Ammon's horn (tissue), 1 donor: ENCODE results near the gene PRIM1.
"Not testable (repeated sequence)": the region's sequence is repeated elsewhere in the genome, so short reads cannot be mapped to it uniquely, and the experiment has no call there.

ENCODE experiments used
- DNase-seq: peaks from one replicate; pipeline ENCODE4 v3.0.0-alpha.2; 2016; ENCODE audit warnings: low spot score

PRIM1 gene

DNA sequence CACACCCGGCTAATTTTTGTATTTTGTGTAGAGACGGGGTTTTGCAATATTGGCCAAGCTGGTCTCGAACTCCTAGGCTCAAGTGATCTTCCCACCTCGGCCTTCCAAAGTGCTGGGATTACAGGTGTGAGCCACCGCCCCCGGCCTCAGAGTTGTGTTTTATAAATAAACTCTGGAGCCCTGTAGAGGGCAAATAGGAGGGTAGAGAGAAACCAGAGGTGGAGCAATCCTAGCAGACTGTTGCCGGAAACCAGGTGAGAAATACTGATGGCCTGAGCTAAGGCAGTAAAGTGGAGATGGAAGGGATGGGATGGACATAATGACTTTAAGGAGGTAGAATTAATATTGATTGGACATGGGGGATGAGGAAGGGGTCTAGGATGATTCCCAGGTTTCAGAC is 8.3 kb upstream of the PRIM1 start:
- no peak for DNase-seq

DNA sequence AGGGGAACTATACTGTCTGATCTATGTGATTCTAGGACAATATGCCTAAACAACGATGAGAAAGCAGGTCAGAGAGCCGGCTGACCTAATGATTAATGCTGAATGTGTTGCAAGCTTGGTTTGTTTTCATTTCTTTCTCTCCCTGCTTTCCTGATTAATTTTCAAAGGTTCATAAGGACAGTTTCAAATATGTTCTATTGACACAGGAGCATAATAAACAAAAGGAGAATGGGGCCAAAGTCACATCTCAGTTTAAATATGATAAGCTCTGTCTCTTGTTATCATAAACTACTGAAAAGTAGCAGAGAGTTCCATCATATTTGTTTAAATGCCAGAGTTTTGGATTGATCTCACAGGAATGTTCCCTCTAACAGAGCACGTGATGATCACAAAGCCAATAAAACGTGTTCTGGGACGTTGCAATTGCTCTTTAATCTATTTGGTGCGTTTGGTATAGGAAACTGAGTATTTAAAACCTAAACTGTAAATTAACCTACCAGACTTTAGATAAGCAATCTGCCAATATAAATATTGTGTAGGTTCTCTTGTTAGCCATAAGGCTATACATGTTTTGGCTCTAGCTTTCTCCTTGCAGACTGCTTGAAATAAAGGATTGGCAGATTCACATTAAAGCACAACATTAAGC is 7.3 kb upstream of the PRIM1 start:
- no peak for DNase-seq

DNA sequence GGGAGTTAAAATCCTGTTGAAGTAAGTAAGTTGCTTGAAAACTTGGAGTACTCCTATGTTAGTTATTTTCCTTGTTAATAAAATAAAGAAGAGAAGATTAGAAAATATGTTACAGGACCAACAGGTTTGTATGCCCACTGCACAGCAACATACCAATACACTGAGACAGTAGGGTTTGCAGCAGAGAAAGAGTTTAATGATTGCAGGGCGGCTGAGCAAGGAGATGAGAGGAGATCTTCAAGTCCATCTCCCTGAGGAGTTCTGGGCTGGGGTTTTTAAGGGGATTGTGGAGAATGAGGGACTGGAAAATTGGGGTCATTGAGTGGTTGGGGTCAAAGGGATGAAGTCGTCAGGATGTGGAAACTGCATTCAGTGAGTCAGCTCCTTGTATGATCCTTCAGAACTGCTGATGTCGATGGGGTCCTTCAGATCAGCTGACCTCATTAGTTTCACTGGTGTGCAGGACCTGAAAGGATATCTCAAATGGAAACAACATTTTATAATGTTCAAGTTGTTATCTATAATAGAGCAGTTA is 6.7 kb upstream of the PRIM1 start:
- DNase-seq: no peak

DNA sequence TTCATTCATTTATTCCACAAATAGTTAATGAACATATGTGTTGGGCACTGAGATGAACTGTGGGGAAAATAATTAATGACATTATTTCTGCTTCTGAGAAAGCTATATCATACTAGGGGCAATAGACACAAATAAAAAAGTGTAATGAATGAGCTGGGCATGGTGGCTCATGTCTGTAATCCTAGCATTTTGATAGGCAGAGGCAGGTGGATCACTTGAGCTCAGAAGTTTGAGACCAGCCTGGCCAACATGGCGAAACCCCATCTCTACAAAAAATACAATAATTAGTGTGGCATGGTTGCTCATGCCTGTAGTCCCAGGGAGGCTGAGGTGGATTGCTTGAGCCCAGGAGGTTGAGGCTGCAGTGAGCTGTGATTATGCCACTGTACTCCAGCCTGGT is 5.8 kb upstream of the PRIM1 start:
- not testable (repeated sequence) for DNase-seq

DNA sequence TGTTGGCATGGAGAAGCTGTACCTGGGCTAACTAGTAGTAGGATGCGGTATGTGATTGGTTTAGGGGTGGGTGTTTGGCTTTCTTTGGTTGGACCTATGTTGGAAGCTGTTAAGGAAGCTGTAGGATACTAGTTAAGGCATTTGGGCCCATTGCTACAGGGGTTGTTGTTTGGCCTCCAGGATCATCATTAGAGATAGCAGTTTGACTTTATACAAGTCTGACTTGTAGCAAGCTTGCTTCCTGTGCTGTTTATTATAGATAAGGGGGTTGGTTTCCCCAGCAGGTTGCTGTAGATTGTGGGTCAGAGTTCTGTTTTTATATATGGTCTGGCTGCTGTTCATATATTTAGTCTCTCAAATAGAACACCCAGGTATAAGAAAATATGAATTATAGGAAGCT is 1.4 kb upstream of the PRIM1 start:
- DNase-seq: no peak

DNA sequence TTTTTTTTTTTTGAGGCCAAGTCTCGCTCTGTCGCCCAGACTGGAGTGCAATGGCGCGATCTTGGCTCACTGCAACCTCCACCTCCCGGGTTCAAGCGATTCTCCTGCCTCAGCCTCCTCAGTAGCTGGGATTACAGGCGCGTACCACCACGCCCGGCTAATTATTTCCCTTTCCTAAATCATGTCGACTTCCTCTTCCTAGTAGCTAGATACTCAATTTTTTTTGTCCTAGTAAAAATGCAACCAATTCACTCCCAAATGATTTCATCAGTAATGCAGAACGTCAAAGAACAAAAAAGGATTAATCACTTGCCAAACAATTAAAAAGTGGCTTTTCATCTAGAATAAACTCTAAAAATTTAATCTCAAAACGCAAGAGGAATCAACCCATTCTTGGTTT is 1.5 kb downstream of the PRIM1 start:
- DNase-seq: not testable (repeated sequence)

DNA sequence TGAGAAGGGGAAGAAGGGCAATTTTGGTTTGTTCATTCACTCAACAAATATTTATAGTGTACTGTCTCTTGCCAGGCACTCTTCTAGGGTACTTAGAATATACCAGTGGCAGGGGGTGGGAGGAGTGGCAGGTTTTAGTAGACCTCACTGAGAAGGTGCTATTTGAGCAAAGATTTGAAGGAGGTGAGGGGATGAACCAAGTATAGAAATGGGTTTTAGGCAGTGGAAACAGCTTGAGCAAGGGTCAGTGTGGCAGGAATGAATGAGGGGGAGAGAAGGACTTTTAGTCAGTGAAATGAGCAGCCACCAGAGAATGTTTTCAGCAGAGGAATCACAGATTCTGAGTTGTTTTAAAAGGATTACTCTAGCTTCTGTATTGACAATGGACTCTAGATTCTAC is 2.3 kb downstream of the PRIM1 start:
- no peak for DNase-seq

DNA sequence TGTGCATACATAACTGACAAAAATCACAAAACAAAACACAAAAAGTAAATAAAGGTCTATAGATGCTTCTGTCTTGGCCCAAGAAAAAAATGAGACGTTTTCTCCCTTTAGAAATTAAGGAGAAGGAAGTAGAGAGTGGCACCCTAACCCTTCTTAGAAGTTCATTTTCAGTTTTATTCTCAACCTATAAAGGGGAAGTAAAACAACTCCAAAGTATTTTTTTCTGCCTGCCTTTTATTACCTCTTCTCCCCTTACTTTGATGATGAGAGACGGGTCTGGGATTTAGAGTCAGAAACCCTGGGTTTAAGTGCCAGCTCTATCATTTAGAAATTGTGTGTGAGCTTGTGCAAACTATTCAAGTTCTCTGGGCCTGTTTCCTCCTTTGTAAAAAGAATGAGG is 2.8 kb downstream of the PRIM1 start:
- no peak for DNase-seq

DNA sequence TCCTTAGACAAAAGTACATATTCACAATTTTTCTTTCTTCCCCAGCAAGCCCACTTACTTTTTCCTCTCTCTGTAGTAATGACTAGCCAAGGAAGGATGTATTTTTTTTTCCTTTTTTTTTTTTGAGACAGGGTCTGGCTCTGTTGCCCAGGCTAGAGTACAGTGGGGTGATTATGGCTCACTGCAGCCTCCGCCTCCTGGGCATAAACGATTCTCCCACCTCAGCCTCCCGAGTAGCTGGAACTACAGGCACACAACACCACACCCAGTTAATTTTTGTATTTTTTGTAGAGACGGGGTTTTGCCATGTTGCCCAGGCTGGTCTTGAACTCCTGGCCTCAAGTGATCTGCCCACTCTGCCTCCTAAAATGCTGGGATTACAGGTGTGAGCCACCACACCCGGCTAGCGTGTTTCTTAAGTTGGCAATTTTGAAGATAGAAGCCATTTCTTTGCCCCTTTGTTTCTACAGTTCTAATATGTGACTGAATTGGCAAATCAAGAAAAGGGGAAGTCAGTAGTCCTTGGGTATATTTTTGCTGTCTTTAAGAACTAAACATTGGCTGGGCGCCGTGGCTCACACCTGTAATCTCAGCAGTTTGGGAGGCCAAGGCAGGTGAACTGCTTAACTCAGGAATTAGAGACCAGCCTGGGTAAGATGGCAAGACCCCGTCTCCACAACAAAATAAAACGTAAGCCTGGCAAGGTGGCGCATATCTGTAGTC is 23.8 kb downstream of the PRIM1 start:
- no peak for DNase-seq

DNA sequence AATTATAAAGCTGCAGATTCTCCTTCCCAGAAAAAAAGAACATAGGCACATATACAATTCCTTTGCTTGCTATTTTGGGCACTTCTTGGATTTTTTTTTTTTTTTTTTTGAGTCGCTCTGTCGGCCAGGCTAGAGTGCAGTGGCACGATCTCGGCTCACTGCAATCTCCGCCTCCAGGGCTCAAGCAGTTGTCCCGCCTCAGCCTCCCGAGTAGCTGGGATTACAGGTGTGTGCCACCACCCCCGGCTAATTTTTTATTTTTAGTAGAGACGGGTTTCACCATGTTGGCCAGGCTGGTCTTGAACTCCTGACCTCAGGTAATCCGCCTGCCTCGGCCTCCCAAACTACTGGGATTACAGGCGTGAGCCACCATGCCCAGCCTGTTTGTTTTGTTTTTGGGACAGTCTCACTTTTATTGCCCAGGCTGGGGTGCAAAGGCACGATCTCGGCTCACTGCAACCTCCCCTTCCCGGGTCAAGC is 25.9 kb downstream of the PRIM1 start:
- not testable (repeated sequence) for DNase-seq

DNA sequence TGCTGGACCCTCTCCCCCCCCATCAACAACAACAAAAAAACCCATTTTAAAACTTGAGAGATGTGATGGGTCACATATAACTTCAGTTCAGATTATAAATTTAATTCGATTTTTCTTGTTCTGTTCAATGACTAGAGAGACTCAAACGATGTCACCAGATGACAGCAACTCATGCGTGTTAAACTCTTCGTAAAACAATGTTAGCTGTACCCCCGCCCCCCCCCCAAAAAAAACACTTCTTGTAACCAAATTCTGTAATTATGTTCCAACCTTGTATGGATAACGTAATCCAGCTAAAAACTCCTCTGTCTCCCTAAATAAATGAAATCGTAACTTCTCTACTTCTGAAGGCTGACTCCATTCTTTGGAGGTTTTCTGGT is 26.4 kb downstream of the PRIM1 start:
- no peak for DNase-seq

DNA sequence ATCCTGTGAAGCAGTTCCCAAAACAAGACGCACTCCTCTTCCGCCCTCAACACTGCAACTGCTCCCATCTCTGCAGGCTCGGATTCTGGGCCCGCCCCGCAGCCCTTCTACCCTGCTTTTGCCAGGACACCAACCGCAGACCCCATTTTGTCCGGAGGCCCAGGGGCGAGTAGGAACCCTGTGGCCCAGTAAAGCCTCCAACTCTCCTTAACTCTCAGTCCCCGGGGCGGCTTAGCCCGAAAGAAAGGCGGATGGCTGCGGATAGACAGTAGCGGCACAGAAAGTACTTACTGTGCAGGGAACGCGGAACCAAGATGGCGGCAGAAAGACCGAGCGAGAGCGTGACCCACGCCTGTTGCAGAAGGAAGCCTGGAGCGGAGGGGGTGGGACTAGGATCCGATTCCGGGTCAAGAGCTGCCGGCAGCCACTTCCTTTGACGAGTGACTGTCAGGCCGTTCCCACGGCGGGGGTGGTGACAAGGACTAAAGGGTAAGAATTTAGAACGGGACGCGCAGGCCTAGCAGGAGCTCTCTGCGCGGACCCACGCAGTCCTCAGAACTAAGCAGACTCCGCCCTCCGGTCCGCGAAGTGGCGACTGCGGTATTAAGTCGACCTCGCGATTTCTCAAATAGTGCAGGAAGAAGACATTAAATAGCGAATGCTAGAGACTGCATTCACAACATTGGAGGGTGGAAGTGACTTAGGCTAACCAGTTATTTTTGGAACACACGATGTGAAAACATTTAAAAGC is 27.0 kb downstream of the PRIM1 start, which contains the start of gene NACA:
NACA (minus strand) TSS at position 328 of the 751 bp plus-strand sequence. CDS start 778 bp downstream, outside the sequence.
- DNase-seq: peak; percentile 99

DNA sequence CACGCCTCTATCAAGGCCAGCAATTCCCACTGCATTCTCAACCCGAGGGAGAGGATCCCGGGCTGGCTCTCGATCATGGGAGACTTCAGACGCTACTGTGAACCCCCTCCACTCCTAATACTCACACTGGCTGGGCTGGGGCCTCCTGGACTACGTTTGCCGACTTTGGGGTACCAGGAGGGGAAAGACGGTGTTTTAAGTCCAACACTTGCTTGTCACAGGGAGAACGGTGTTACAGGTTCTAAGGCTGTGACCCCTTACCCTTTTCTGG is 27.5 kb downstream of the PRIM1 start:
- no peak for DNase-seq

DNA sequence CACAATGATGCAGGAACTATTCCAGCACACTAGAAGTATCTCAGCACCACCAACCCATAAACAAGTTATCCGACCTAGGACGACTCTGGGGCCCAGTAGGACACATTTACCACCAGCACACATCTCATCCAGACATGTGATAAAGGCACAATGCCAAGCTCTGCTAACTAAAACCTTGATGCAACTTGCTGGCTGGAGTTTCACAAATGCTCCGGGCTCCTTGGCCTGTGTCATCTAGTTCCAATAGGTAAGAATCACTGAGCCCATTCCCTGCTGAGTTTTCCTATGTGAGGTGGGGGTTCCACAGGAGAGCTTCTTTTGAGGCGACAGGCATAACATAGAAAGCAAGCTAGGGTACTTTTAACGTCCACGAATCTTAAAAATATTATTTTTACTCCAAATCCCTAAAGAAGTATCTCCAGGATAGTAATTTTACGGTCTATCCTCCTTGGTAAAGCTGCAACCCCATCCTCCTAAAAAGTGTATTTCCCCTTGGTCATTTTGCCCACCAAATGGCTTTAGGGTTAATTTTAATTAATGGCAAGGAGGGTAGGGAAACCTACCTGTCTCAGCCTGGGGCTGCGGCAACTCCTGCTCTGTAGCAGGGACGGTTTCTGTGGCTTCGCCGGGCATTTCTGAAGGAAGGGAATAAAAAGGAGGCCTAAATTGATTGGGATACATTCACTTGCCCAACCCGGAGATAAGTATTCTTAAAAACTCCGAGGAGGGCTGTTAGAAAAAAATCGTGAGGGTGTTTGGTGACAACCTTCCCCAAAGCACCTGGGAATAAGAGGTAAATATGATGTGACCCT is 28.0 kb downstream of the PRIM1 start:
- DNase-seq: peak; percentile 50

DNA sequence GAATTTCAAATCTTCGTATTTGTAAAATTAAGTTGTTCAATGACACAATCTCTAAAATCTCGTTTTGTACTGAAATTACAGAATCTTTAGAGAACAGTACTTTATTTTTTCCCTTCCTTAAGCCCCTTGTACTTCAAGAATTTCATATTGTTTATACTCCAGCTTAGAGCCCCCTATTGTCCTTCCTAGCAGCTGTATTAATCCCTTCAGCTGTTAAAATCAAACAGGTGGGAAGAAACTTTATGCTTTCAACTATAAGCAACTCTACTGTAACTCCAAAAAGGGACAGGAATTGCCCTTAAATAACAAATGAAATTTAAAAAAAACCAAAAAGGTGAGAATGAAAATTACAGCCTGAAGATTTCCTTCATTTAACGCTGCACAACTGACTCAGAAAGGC is 28.8 kb downstream of the PRIM1 start:
- DNase-seq: no peak

DNA sequence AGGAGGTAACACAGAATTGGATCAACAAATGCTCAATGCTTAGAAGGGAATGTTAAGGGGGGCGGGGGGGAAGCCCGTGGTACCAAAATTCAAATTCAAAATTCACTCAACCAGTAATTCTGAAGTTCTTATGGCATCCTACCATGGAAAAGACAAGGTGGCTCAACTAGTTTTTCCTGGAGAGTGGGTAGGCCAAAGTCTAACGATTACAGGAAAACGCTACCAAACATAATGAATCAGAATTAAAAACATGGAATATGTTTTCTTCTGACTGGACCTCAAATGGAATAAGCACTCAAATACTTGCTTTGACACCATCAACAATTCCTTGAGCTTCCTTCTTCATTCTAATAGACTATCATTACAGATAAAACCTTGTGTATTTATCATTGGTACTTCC is 29.3 kb downstream of the PRIM1 start:
- no peak for DNase-seq

DNA sequence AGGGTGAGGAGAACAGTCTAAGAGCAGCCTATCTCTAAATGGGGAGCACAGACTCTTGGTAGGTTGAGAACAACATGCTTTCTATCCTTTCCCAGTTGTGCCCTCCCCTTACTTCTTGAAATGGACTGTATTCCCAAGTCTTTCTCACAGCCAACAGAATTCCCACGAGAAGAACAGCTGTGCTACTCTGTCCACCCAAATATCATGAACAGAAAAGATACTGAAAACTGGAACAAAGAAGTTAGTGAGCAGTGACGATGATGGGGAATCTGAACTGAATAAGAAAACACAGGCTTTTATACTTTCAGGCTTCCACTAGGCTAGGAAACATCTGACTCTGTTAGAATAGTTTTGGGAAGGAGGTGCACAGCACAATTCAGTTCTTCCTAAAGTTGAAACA is 30.4 kb downstream of the PRIM1 start:
- no peak for DNase-seq

DNA sequence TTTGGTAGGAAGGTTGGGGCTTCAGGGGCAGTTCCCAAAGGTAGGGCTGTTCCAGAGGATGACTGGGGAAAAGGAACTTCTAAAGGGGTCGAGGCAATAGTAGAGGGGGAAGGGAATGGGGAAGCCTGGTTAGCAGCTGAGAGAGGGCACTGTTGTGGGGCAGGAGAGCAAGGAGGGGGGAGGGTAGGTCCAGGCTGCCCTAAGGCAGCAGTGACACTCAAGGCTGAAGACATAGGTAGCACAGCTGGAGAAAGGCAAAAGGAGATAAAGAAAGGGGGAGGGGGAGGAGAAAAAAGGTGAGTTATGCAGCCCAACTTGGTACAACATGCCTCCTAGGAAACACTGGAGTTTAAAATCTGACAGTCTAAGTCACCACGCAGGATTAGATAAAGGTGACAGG is 30.9 kb downstream of the PRIM1 start:
- no peak for DNase-seq

DNA sequence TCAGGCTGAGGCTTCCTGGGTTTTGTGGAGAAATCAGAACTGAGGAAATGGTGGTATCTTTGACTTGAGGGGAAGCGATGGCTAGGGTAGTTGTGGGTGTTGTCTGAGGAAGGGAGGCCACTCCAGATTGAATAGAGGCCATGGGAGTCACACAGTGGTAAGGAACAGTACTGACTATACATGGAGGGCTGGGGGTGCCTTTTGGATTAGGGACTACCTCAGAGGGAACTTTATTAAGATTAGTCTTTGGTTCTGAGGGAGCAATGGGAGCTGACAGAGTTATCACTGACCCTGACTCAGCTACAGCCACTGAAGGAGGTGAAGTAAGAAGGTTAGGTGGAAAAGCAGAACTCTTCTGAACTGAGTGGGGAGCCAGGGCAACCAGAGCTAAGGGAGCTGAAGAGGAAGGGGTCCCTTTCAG is 31.4 kb downstream of the PRIM1 start:
- DNase-seq: no peak

DNA sequence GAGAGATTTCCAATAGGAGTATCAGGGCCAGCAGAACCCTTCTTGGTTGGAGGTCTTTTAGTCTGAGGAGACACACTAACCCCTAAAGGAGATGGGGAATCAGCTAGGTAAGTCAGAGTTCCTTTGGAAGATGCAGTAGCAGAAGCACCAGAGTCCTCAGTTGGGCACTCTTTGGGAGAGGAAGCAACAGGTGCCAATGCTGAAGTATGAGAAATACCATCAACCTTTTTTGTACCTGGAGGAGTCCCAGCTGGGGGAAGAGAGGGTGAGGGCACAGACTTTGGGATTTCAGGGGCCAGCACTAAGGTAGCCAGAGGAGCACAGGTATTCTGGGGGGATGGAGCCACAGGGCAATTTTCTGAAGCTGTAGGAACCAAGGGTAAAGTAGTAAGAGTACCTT is 33.1 kb downstream of the PRIM1 start:
- no peak for DNase-seq

DNA sequence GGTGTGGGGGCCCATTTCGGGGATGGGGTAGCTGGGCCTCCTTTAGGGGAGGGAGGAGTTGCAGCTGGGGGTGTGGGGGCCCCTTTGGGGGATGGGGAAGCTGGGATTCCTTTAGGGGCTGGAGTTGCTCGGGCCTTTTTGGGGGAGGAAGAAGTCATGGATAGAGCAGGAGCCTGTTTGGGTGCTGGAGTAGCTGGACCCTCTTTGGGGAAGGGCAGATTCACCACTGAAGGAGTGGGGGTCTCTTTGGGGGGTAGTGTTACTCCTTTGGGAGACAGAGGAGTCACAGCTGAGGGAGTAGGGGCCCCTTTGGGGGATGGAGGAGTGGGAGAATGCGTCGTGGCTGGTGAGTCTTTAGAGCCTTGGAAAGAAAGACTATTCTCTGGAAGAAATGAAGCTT is 33.5 kb downstream of the PRIM1 start:
- no peak for DNase-seq

DNA sequence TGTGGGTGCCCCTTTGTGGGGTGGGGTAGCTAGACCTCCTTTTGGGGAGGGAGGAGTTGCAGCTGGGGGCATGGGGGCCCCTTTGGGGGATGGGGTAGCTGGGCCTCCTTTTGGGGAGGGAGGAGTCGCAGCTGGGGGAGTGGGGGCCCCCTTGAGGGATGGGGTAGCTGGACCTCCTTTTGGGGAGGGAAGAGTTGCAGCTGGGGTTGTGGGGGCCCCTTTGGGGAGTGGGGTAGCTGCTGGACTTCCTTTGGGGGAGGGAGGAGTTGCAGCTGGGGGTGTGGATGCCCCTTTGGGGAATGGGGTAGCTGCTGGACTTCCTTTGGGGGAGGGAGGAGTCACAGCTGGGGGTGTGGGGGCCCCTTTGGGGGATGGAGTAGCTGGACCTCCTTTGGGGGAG is 34.0 kb downstream of the PRIM1 start:
- DNase-seq: no peak
